T-helper 22 cell (primary cell): ENCODE measurements around the gene CCDC15.
"Not testable (repeated sequence)": the region's sequence is repeated elsewhere in the genome, so short reads cannot be mapped to it uniquely, and the experiment has no call there.

ENCODE experiments used
- DNase-seq: peaks from one replicate; pipeline ENCODE4 v3.0.0-alpha.2; 2020; ENCODE audit warnings: low read depth

The CCDC15 gene

DNA sequence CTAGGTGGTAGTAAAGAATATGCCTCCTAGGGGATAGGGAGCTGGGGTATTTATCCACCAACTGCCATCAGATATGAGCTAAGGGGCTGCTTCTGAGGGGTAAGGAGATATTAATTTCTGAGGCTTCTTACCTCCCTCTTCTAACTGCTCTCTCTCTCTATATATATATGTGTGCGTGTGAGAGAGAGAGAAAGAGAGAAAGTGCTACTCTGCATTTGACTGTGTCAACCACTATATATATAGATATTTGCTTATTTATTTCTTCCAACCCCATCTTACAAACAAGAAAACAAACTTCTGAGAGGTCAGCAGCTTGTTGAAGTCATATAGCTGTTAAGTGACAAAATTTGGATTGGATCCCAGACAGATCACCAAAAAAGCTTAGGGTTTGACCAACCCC, 12.3 kb upstream of the CCDC15 start:
- DNase-seq: no peak

GRCh38 chr11:124942466-124943253, 11.3 kb upstream of the CCDC15 start:
- no peak for DNase-seq

- DNase-seq: no peak
Measured at GRCh38 chr11:124943254-124943616, 10.8 kb upstream of the CCDC15 start.

DNA sequence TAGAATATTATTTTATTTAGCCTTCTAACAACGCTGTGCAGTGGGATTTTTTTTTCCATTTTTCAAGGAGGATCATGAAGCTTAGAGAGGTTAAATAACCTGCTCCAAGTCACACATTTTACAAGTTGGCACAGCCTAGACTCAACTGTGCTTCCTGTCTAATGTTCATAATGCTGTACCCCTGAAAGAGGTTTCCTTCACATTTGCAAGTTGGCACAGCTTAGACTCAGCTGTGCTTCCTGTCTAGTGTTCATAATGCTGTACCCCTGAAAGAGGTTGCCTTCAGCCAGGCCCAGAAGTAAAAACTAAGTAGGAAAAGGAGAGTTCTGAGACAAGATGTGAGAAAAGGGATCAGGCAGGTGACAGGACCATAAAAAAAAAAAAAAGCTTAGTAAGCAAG, 10.3 kb upstream of the CCDC15 start:
- no peak for DNase-seq

GRCh38 chr11:124944565-124944964, 9.4 kb upstream of the CCDC15 start:
- no peak for DNase-seq

GRCh38 chr11:124945826-124946225, 8.2 kb upstream of the CCDC15 start:
- no peak for DNase-seq

GRCh38 chr11:124946735-124947141, 7.3 kb upstream of the CCDC15 start:
- DNase-seq: no peak

- no peak for DNase-seq
Measured at GRCh38 chr11:124950601-124951330, 3.2 kb upstream of the CCDC15 start.

DNA sequence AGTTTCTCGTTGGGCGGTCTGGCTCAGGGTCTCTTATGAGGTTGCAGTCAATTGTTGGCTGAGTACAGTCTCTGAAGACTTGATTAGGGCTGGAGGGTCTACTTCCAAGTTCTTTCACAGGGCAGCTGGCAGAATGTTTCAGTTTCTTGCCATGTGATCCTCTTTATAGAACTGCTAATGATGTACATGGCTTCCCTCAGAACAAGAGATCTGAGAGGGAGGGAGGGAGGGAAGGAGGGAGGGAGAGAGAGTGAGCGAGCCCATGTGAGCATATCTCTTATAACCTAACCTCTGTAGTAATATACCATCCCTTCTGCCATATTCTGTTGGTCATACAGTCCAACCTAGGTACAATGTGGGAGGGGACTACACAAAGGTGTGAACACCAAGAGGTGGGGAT, 2.7 kb upstream of the CCDC15 start:
- no peak for DNase-seq

DNA sequence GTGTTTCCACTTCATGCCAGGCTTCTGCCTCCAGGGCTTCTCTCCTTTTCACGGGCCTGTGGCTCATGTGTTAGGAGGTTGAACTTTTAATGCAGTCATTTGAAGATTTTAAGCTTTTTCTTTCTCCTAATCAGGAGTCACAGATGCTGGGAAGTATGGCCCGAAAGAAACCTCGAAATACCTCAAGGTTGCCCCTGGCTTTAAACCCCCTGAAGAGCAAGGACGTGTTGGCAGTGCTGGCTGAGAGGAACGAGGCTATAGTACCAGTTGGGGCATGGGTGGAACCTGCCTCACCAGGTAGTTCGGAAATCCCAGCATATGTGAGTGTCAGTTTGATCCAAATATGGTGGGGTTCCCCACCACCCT, 571 bp downstream of the CCDC15 start:
- no peak for DNase-seq

DNA sequence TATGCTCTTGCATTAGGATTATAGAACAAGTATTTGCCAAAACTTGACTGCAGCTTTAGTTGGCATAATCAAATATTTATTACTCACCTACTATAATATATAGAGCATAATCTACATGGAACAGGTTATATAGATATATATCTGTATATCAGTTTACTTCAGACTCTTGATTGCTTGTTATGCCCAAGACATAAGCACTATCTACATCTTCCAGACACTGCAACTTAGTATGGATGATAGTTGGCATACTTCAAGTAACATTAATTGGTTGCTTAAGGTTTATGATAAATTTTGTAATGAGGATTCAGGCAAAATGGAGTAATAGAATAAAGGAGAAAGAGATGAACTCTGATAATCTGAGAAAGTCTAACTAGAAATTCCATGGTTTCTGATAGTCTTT, 1.0 kb downstream of the CCDC15 start:
- DNase-seq: no peak

DNA sequence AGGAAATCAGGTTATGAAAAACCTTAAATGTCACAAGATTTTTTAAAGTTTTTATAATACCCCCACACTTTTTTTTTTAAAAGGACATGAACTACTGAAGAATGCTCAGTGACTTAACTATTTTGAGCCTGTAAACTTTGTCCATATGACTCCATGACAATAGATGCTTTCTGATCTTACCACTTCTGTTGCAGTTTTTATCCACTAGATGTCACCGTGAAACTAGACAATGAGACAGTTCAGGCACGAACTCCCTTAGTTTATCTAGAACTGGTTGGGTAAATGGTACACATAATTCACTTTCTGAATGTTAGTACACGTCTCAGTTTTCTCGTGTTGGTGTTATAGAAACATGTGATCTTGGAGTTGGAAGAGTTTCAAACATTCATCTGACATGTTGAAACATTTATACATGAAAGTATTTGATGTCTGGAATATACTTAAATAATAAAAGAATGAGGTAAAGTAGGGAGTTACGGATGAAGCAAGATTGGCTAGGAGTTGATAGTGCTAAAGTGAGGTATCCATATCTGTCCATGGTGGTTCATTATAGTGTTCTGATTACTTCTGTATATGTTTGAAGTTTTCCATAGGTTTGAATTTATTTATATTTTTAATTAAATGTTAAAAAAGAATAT, 8.1 kb downstream of the CCDC15 start:
- no peak for DNase-seq

GRCh38 chr11:124968197-124968596, 14.2 kb downstream of the CCDC15 start:
- DNase-seq: not testable (repeated sequence)

DNA sequence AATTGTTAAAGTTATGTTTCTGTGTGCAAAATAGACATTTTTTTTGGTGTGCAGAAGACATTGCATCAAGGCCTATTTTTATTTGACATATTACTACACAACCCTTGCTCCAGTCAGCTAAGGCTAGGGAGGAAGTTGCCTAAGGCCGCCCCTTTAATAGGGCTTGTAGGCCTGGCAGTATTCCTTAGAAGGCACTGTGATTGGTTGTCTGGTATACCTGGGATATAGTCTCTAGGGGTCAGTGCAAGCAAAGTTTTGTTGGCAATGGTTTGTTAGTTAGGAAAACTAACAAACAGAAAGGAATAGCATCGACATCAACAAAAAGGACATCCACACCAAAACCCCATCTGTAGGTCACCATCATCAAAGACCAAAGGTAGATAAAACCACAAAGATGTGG, 16.9 kb downstream of the CCDC15 start:
- DNase-seq: no peak

- DNase-seq: no peak
Measured at GRCh38 chr11:124971810-124972209, 17.8 kb downstream of the CCDC15 start.

- no peak for DNase-seq
Measured at GRCh38 chr11:124976531-124976930, 22.5 kb downstream of the CCDC15 start.

DNA sequence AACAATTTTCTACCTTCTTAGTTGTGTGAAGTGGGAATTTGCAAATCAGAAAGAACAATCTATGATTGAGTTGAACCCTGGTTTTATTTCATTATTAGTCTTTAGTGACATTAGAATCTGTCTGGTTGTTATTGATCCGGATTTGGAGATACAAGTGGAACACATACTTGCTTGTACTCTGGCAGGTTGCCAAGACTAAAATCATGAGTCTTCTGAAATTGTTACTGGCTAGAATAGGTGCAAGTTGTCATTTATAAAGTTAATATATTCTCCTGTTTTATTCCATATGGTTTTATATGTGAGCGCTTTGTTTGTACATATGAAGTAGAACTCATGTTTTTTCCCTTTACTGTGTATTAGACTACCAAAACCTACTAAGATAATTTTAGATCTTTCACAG, 23.0 kb downstream of the CCDC15 start:
- DNase-seq: no peak

DNA sequence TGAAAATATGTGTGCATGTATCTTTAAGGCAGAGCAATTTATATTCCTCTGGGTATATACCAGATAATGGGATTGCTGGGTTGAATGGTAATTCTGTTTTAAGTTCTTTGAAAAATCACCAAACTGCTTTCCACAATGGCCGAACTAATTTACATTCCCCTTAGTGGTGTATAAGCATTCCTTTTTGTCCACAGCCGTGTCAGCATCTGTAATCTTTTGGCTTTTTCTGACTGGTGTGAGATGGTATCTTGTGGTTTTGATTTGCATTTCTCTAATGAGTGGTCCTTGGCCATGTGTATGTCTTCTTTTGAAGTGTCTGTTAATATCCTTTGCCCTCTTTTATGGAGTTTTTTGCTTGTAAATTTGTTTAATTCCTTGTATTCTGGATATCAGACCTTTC, 24.3 kb downstream of the CCDC15 start:
- DNase-seq: no peak

- DNase-seq: no peak
Measured at GRCh38 chr11:124982043-124982442, 28.0 kb downstream of the CCDC15 start.

DNA sequence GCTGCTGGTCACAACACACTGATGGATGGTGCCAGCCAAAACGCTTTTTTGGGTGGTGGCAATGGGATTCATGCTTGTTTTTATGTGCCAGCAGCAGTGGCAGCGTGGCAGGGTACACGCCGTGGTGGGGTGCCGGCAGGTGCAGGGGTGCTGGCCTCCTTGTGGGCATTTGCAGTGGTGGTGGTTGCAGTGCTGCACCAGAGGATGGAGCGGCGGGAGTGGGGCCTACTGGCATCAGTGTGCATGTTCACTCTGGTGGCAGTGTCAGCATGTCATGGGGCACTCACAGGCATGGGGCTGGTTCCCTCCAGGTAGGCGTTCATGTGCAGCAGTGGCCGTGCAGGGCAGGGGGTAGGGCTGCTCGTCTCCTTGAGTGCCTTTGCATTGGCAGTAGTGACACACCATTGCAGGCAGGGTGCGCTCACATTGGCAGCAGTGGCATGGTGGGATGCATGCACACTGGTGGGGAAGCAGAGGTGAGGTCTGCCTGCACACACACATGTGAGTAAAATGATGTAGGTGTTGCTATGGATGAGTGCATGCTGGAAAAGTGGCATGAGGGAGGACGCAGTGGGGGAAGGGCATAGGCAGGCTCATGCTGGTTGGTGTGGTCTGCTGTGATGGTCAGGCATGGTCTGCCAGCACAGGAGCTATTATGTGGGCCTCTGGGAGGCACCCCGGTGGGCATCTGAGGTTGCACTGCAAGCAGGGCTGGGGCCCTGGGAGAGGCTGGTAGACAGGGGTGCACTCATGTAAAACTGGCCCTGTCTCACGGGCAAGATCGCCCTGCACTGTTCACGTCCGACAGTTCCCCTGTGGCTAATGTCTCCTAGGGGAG, 29.9 kb downstream of the CCDC15 start:
- DNase-seq: no peak

GRCh38 chr11:124984512-124984854, 30.5 kb downstream of the CCDC15 start:
- no peak for DNase-seq

DNA sequence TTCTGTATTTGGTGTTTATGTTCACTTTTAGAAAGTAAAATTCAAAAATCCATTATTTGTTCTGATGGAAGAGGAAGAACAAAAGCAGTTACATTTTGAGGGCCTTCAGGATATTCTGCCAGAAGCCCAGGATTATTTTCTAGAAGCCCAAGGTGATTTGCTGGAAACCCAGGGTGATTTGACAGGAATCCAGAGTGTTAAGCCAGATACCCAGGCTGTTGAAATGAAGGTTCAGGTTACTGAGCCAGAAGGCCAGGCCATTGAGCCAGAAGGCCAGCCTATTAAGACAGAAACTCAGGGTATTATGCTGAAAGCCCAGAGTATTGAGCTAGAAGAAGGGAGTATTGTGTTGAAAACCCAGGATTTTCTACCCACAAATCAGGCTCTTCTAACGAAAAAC, 33.1 kb downstream of the CCDC15 start:
- no peak for DNase-seq

GRCh38 chr11:124988063-124988462, 34.1 kb downstream of the CCDC15 start:
- DNase-seq: no peak
